H1 (cell line): ENCODE results near the gene RASL10A. TPM values are rescaled to one million over a fixed set of nuclear protein-coding genes. Genes with fewer than 3 reads are reported as not detected.

ENCODE experiments used
- CTCF ChIA-PET: fragments of 300-600 bp; sonication (Branson Sonifier 250); formaldehyde crosslinking; loops from one replicate; lab custom pipeline; 2021; ENCODE audit not compliant: partially characterized antibody; lab: Charles Lee
- POLR2A ChIA-PET: fragments of 300-600 bp; sonication (Branson Sonifier 250); formaldehyde crosslinking; loops from one replicate; lab custom pipeline; 2021; ENCODE audit warnings: inconsistent platforms; ENCODE audit not compliant: partially characterized antibody; lab: Charles Lee
- DNase-seq, 2 experiments: peaks; one replicate each; pipeline versions ENCODE4 v3.0.0 to v3.0.0-alpha.2; 2010 to 2022; ENCODE audit warnings: low spot score in 2 of 2, low read depth in 1 of 2, mixed read lengths in 1 of 2
- FAIRE-seq: peaks from 2 replicates; lab custom pipeline; 2011; peaks lifted over from hg19 to GRCh38; lab: Jason Lieb, UNC
- H2AFZ ChIP-seq: 2 replicates; pipeline ENCODE4 v1.8.1; 2012; ENCODE audit warnings: low read length, inconsistent platforms
- H2AK5ac ChIP-seq: 2 replicates; pipeline ENCODE4 v1.6.1; 2013; ENCODE audit warnings: low read depth, low read length
- H2BK120ac ChIP-seq: replicated peaks from 2 replicates; pipeline ENCODE3; 2013; ENCODE audit warnings: low read depth, low read length, inconsistent platforms
- H2BK12ac ChIP-seq: 2 replicates; pipeline ENCODE4 v1.6.1; 2013; ENCODE audit warnings: low read depth, low read length
- H2BK15ac ChIP-seq: 2 replicates; pipeline ENCODE4 v1.6.1; 2013; ENCODE audit warnings: low read length
- H2BK20ac ChIP-seq: 2 replicates; pipeline ENCODE4 v1.6.1; 2013; ENCODE audit warnings: low read length
- H2BK5ac ChIP-seq: 2 replicates; pipeline ENCODE4 v1.6.1; 2013; ENCODE audit warnings: low read depth, low read length
- H3K14ac ChIP-seq: 2 replicates; pipeline ENCODE4 v1.6.1; 2013; ENCODE audit warnings: inconsistent platforms; ENCODE audit not compliant: insufficient read length
- H3K18ac ChIP-seq: 2 replicates; pipeline ENCODE4 v1.6.1; 2013; ENCODE audit warnings: low read length; ENCODE audit errors: extremely low read depth
- H3K23ac ChIP-seq: 2 replicates; pipeline ENCODE4 v1.6.1; 2013; ENCODE audit warnings: inconsistent platforms; ENCODE audit not compliant: insufficient read length
- H3K23me2 ChIP-seq: 2 replicates; pipeline ENCODE4 v1.6.1; 2013; ENCODE audit warnings: low read depth, low read length
- H3K27ac ChIP-seq: 2 replicates; pipeline ENCODE4 v1.6.1; 2011; ENCODE audit warnings: low read depth, low read length, inconsistent platforms
- H3K27me3 ChIP-seq, 4 experiments: replicated peaks in 1 of 4; 1 replicate in 1 of 4; 2 replicates in 3 of 4; pipeline versions ENCODE4 v1.6.1 to v1.8.1; 2011 to 2013; ENCODE audit warnings: low read length in 3 of 4, mild to moderate bottlenecking in 3 of 4, inconsistent platforms in 2 of 4, mixed read lengths in 2 of 4, moderate library complexity in 1 of 4; ENCODE audit not compliant: control insufficient read depth in 3 of 4, insufficient read depth in 3 of 4; ENCODE audit errors: extremely low read depth in 1 of 4
- H3K36me3 ChIP-seq, 4 experiments: 2 replicates each; pipeline versions ENCODE4 v1.6.1 to v1.8.1; 2011 to 2013; ENCODE audit warnings: mild to moderate bottlenecking in 4 of 4, low read length in 3 of 4, moderate library complexity in 2 of 4, control low read depth in 1 of 4, inconsistent platforms in 1 of 4; ENCODE audit not compliant: insufficient read depth in 4 of 4, control insufficient read depth in 2 of 4
- H3K4ac ChIP-seq: replicated peaks from 2 replicates; pipeline ENCODE3; 2013; ENCODE audit warnings: low read length, low read depth, mixed read lengths, inconsistent platforms; ENCODE audit not compliant: insufficient read length
- H3K4me1 ChIP-seq, 4 experiments: replicated peaks in 1 of 4; 1 replicate in 1 of 4; 2 replicates in 3 of 4; pipeline versions ENCODE4 v1.6.1 to v1.8.1; 2011 to 2013; ENCODE audit warnings: low read length in 3 of 4, inconsistent platforms in 2 of 4, mixed read lengths in 1 of 4; ENCODE audit not compliant: insufficient read depth in 4 of 4, control insufficient read depth in 3 of 4
- H3K4me2 ChIP-seq, 2 experiments: 2 replicates each; pipeline versions ENCODE4 v1.6.1 to v1.8.1; 2011 to 2013; ENCODE audit warnings: low read depth in 2 of 2, low read length in 2 of 2, control low read depth in 1 of 2, inconsistent platforms in 1 of 2, mild to moderate bottlenecking in 1 of 2; ENCODE audit not compliant: insufficient read depth in 1 of 2
- H3K4me3 ChIP-seq, 4 experiments: fragments of 200-600, 300-600 bp in 1 of 4; sonication (generic), shearing (Covaris generic), sonication (Bioruptor Twin) in 1 of 4; 2 replicates each; pipeline versions ENCODE4 v1.5.1 to v1.8.1; 2011 to 2016; ENCODE audit warnings: low read length in 4 of 4, low read depth in 3 of 4, control low read depth in 2 of 4, inconsistent platforms in 2 of 4, mild to moderate bottlenecking in 2 of 4, mixed read lengths in 1 of 4, moderate library complexity in 1 of 4; ENCODE audit not compliant: insufficient read depth in 2 of 4; ENCODE audit errors: extremely low read depth in 1 of 4
- H3K56ac ChIP-seq: replicated peaks from 2 replicates; pipeline ENCODE3; 2013; ENCODE audit warnings: low read depth, mild to moderate bottlenecking, mixed read lengths, low read length, inconsistent platforms; ENCODE audit not compliant: insufficient read length
- H3K79me1 ChIP-seq: 2 replicates; pipeline ENCODE4 v1.6.1; 2013; ENCODE audit warnings: low read depth, low read length, control low read depth
- H3K79me2 ChIP-seq, 2 experiments: 2 replicates each; pipeline versions ENCODE4 v1.6.1 to v1.8.1; 2012 to 2013; ENCODE audit warnings: low read length in 2 of 2, mild to moderate bottlenecking in 2 of 2, inconsistent platforms in 1 of 2; ENCODE audit not compliant: insufficient read depth in 2 of 2, control insufficient read depth in 1 of 2
- H3K9ac ChIP-seq, 4 experiments: replicated peaks in 1 of 4; 1 replicate in 1 of 4; 2 replicates in 3 of 4; pipeline versions ENCODE4 v1.6.1 to v1.8.1; 2011 to 2013; ENCODE audit warnings: low read depth in 3 of 4, low read length in 3 of 4, control low read depth in 2 of 4, mild to moderate bottlenecking in 2 of 4, moderate library complexity in 2 of 4, inconsistent platforms in 1 of 4; ENCODE audit errors: extremely low read depth in 1 of 4
- H3K9me3 ChIP-seq, 2 experiments: 2 replicates each; pipeline versions ENCODE4 v1.6.1 to v1.8.1; 2012 to 2013; ENCODE audit warnings: mild to moderate bottlenecking in 2 of 2, moderate library complexity in 2 of 2, control low read depth in 1 of 2, inconsistent platforms in 1 of 2, low read depth in 1 of 2, low read length in 1 of 2, mixed read lengths in 1 of 2; ENCODE audit not compliant: insufficient read depth in 2 of 2
- H4K20me1 ChIP-seq, 2 experiments: replicated peaks in 1 of 2; 2 replicates each; pipeline versions ENCODE3 to v1.8.1; 2011 to 2013; ENCODE audit warnings: inconsistent platforms in 2 of 2, low read length in 2 of 2, mild to moderate bottlenecking in 1 of 2; ENCODE audit not compliant: insufficient read depth in 2 of 2, control insufficient read depth in 1 of 2
- H4K5ac ChIP-seq: 2 replicates; pipeline ENCODE4 v1.6.1; 2013; ENCODE audit warnings: low read length, low read depth, mixed read lengths, inconsistent platforms; ENCODE audit not compliant: insufficient read length
- H4K8ac ChIP-seq: 2 replicates; pipeline ENCODE4 v1.8.0; 2013; ENCODE audit warnings: mild to moderate bottlenecking, moderate library complexity, low read length, inconsistent platforms; ENCODE audit not compliant: insufficient read depth; ENCODE audit errors: extremely low read depth
- H4K91ac ChIP-seq: replicated peaks from 2 replicates; pipeline ENCODE3; 2013; ENCODE audit warnings: low read length, mixed read lengths, inconsistent platforms; ENCODE audit not compliant: insufficient read length
- FOSL1 ChIP-seq: IDR thresholded peaks from 2 replicates; pipeline ENCODE4 v1.6.1; 2011; ENCODE audit warnings: mild to moderate bottlenecking, low read depth, low read length, moderate library complexity; ENCODE audit not compliant: insufficient read depth
- HDAC2 ChIP-seq, 2 experiments: fragments of 300-600 bp in 1 of 2; sonication (generic) in 1 of 2; IDR thresholded peaks; 2 replicates each; pipeline ENCODE4 v1.6.1; 2011 to 2012; ENCODE audit warnings: low read depth in 2 of 2, low read length in 2 of 2, mild to moderate bottlenecking in 2 of 2, moderate library complexity in 2 of 2, borderline replicate concordance in 1 of 2, inconsistent platforms in 1 of 2
- JUN ChIP-seq: IDR thresholded peaks from 2 replicates; pipeline ENCODE4 v1.6.1; 2011; ENCODE audit warnings: low read depth, mild to moderate bottlenecking, improper control_type of control experiment, low read length
- KDM1A ChIP-seq: fragments of 200-600, 300-600 bp; sonication (generic); IDR thresholded peaks from 2 replicates; pipeline ENCODE4 v1.7.1; 2016; ENCODE audit warnings: mild to moderate bottlenecking, low read length, borderline replicate concordance
- WGBS, 2 experiments: shearing (Covaris generic) in 1 of 2; methylation state at CpG; one replicate each; pipeline versions ENCODE4 v1.1.6 to v1.1.7; 2013 to 2015; ENCODE audit warnings: low lambda C conversion rate in 2 of 2, mixed read lengths in 2 of 2, inconsistent platforms in 1 of 2, low coverage in 1 of 2, missing lambda C conversion rate in 1 of 2; ENCODE audit not compliant: insufficient replicate concordance in 2 of 2, insufficient coverage in 1 of 2, insufficient read length in 1 of 2; ENCODE audit errors: extremely low coverage in 1 of 2, missing lambda C conversion rate in 1 of 2; 5-methylcytosine and 5-hydroxymethylcytosine counted together
- polyA plus RNA-seq, 7 experiments: library from polyadenylated mRNA; depleted of rRNA in 3 of 7; stranded (reverse) in 5 of 7; unstranded in 2 of 7; fragments of >200 nt in 5 of 7; fragments of 200-250 nt in 2 of 7; gene quantifications; 1 replicate in 5 of 7; 2 replicates in 1 of 7; 4 replicates in 1 of 7; pipeline versions ENCODE4 v1.2.1 to v1.2.3, GENCODE V29; 2011 to 2013; ENCODE audit warnings: missing spikeins in 2 of 7, mixed read lengths in 2 of 7
- total RNA-seq: library from RNA; stranded (reverse); fragmentation: NEBNext Ultra II Directional; extraction: Animal tissue kit (Norgen Biotek cat#: 25700); gene quantifications from 2 replicates; pipeline ENCODE4 v1.2.1, GENCODE V29; 2021

Gene RASL10A
- total and polyA plus RNA-seq, 2 of the 8 experiments (the other 6 are each of a cell fraction or from before 2014, with no cell fraction given), result 1.1 to 1.5 TPM

GRCh38 chr22:29337631-29338284 is 22.3 kb upstream of the RASL10A start:
- Histone ChIP-seq H2AFZ (no peak overlapping the region), H2BK12ac (no peak overlapping the region), H3K79me2 (no peaks in the 10 kb centered on the region), H3K23me2 (no peaks in the 10 kb centered on the region), H4K5ac (no peak overlapping the region), H3K36me3 (peaks cover 8 to 39% (median 20%) of the 10 kb centered on the region in 4 experiments), H3K18ac (no peak overlapping the region), H4K20me1 (peaks cover under 1 to 11% of the 10 kb centered on the region in 2 experiments), H3K14ac (no peak overlapping the region), H3K9ac (no peak overlapping the region), H3K4ac (no peak overlapping the region), H3K4me3 (no peak overlapping the region), H4K91ac (no peak overlapping the region), H4K8ac (no peak overlapping the region), H3K4me1 (no peaks in the 10 kb centered on the region), H3K27me3 (no peaks in the 10 kb centered on the region), H2AK5ac (no peak overlapping the region), H3K56ac (no peak overlapping the region), H3K4me2 (no peak overlapping the region), H3K79me1 (no peaks in the 10 kb centered on the region), H2BK120ac (no peak overlapping the region), H2BK20ac (no peak overlapping the region), H2BK15ac (no peak overlapping the region), H3K9me3 (no peaks in the 10 kb centered on the region), H2BK5ac (no peak overlapping the region), H3K23ac (no peak overlapping the region), H3K27ac (no peak overlapping the region)
- POLR2A ChIA-PET, result interaction anchor here (0.9 to 2.2 kb wide), 3 partner anchors 9 to 66 kb away, joined by 4 to 7 read pairs (median 6); no protein-coding TSS in a partner anchor
- WGBS, 2 experiments, result 88% methylated on average over 12 of the region's 12 CpGs; no CpG with 5 or more reads in 1 of the 2 experiments
- FAIRE-seq (no peak), DNase-seq (no peak)
- CTCF ChIA-PET, result interaction anchor here (0.6 to 1.8 kb wide), 5 partner anchors 11 to 25 kb away, joined by 3 to 7 read pairs (median 3); no protein-coding TSS in a partner anchor
- no peak for TF ChIP-seq FOSL1
- no peak for TF ChIP-seq KDM1A
- no peak for TF ChIP-seq HDAC2 (IDR thresholded peaks at IDR 0.05; ENCODE audit: borderline replicate concordance in 1 of 2, low read depth in 2 of 2, low read length in 2 of 2)
- no peak for TF ChIP-seq JUN
